ENCODE results near the gene RAB10. TPM values are rescaled to one million over a fixed set of nuclear protein-coding genes. Genes with fewer than 3 reads are reported as not detected.

Gene RAB10
- total RNA-seq, 1 experiment from 2014 or later, result 140 TPM

GRCh38 chr2:26114151-26114550 lies 80.3 kb downstream of the RAB10 start:
- BruUV-seq (replicated peaks), result no TSS peak
- peaks cover 5% of the 10 kb centered on the region for H3K36me3 ChIP-seq (ENCODE audit: insufficient read depth, low read length, poor library complexity, severe bottlenecking)

GRCh38 chr2:26118682-26119081 lies 84.8 kb downstream of the RAB10 start:
- Histone ChIP-seq H3K4me1 (ENCODE audit: insufficient read depth, low read length, poor library complexity, severe bottlenecking) (no peaks in the 10 kb centered on the region), H3K4me3 (ENCODE audit: low read depth, low read length, poor library complexity, severe bottlenecking) (no peak overlapping the region), H3K27me3 (replicated peaks; ENCODE audit: insufficient read depth, low read depth, low read length, poor library complexity) (no peaks in the 10 kb centered on the region), H3K27ac (ENCODE audit: low read depth, low read length, poor library complexity, severe bottlenecking) (no peak overlapping the region), H3K9me3 (ENCODE audit: low read depth, low read length, poor library complexity, severe bottlenecking) (no peaks in the 10 kb centered on the region), H3K36me3 (ENCODE audit: insufficient read depth, low read length, poor library complexity, severe bottlenecking) (no peaks in the 10 kb centered on the region)
- BruUV-seq (replicated peaks), result no TSS peak
- ChIA-PET CTCF (no interaction called here), POLR2A (ENCODE audit: low non-redundant PET) (no interaction called here)
- no peak for TF ChIP-seq EZH2 (IDR thresholded peaks at IDR 0.05; ENCODE audit: borderline replicate concordance, low read depth, low read length, poor library complexity, severe bottlenecking)
- TF ChIP-seq, protein P1, sequence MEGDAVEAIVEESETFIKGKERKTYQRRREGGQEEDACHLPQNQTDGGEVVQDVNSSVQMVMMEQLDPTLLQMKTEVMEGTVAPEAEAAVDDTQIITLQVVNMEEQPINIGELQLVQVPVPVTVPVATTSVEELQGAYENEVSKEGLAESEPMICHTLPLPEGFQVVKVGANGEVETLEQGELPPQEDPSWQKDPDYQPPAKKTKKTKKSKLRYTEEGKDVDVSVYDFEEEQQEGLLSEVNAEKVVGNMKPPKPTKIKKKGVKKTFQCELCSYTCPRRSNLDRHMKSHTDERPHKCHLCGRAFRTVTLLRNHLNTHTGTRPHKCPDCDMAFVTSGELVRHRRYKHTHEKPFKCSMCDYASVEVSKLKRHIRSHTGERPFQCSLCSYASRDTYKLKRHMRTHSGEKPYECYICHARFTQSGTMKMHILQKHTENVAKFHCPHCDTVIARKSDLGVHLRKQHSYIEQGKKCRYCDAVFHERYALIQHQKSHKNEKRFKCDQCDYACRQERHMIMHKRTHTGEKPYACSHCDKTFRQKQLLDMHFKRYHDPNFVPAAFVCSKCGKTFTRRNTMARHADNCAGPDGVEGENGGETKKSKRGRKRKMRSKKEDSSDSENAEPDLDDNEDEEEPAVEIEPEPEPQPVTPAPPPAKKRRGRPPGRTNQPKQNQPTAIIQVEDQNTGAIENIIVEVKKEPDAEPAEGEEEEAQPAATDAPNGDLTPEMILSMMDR (conservative IDR thresholded peaks at IDR 0.05; ENCODE audit: low read depth, low read length), result no peak
- DNase-seq (ENCODE audit: low spot score), result no peak
- intact Hi-C loops (cut with micrococcal nuclease; ENCODE audit: unreplicated experiment), result no loop called here

More at GRCh38 chr2:26114151-26114550, 80.3 kb downstream of the RAB10 start:
- TF ChIP-seq, protein P1 (conservative IDR thresholded peaks at IDR 0.05; ENCODE audit: low read depth, low read length), result no peak
- no peak for TF ChIP-seq EZH2 (IDR thresholded peaks at IDR 0.05; ENCODE audit: borderline replicate concordance, low read depth, low read length, poor library complexity, severe bottlenecking)
- intact Hi-C loops (cut with micrococcal nuclease; ENCODE audit: unreplicated experiment), result no loop called here
- ChIA-PET POLR2A (ENCODE audit: low non-redundant PET) (no interaction called here), CTCF (no interaction called here)
- DNase-seq (ENCODE audit: low spot score), result no peak
- Histone ChIP-seq H3K27me3 (replicated peaks; ENCODE audit: insufficient read depth, low read depth, low read length, poor library complexity) (no peaks in the 10 kb centered on the region), H3K4me1 (ENCODE audit: insufficient read depth, low read length, poor library complexity, severe bottlenecking) (peaks cover 12% of the 10 kb centered on the region), H3K9me3 (ENCODE audit: low read depth, low read length, poor library complexity, severe bottlenecking) (no peaks in the 10 kb centered on the region), H3K4me3 (ENCODE audit: low read depth, low read length, poor library complexity, severe bottlenecking) (no peak overlapping the region), H3K27ac (ENCODE audit: low read depth, low read length, poor library complexity, severe bottlenecking) (no peak overlapping the region)

DNA sequence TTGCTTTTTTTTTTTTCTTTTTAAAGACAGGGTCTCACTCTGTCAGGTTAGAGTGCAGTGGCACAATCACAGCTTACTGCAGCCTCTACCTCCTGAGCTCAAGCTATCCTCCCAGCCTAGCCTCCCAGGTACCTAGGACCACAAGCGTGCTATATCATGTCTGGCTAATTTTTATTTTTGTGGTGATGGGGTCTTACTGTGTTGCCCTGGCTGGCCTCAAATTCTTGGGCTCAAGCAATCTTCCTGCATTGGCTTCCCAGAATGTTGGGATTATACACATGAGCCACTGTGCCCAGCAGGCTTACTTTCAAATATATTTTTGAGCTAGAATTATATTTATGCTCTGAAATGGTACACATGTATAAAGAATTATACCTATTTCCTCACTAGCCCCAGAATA lies 85.6 kb downstream of the RAB10 start:
- Histone ChIP-seq H3K9me3 (ENCODE audit: low read depth, low read length, poor library complexity, severe bottlenecking) (no peaks in the 10 kb centered on the region), H3K4me3 (ENCODE audit: low read depth, low read length, poor library complexity, severe bottlenecking) (no peak overlapping the region), H3K27ac (ENCODE audit: low read depth, low read length, poor library complexity, severe bottlenecking) (no peak overlapping the region), H3K36me3 (ENCODE audit: insufficient read depth, low read length, poor library complexity, severe bottlenecking) (no peaks in the 10 kb centered on the region), H3K4me1 (ENCODE audit: insufficient read depth, low read length, poor library complexity, severe bottlenecking) (no peaks in the 10 kb centered on the region), H3K27me3 (replicated peaks; ENCODE audit: insufficient read depth, low read depth, low read length, poor library complexity) (no peaks in the 10 kb centered on the region)
- BruUV-seq (replicated peaks), result no TSS peak
- no peak for TF ChIP-seq EZH2 (IDR thresholded peaks at IDR 0.05; ENCODE audit: borderline replicate concordance, low read depth, low read length, poor library complexity, severe bottlenecking)
- TF ChIP-seq, protein P1 (conservative IDR thresholded peaks at IDR 0.05; ENCODE audit: low read depth, low read length), result no peak
- intact Hi-C loops (cut with micrococcal nuclease; ENCODE audit: unreplicated experiment), result no loop called here
- DNase-seq (ENCODE audit: low spot score), result no peak
- ChIA-PET POLR2A (ENCODE audit: low non-redundant PET) (no interaction called here), CTCF (no interaction called here)
